Frontal cortex (tissue), 4 donors: ENCODE measurements around the gene EHBP1L1. TPM values are rescaled to one million over a fixed set of nuclear protein-coding genes. Genes with fewer than 3 reads are reported as not detected.
"Not testable (repeated sequence)": the region's sequence is repeated elsewhere in the genome, so short reads cannot be mapped to it uniquely, and the experiment has no call there.

Experiments
- DNase-seq, 2 donors: peaks; one replicate each; pipeline ENCODE4 v3.0.0; 2012; ENCODE audit warnings: low spot score in 2 of 2
- FAIRE-seq: peaks from 2 replicates; lab custom pipeline; 2012; peaks lifted over from hg19 to GRCh38; lab: Jason Lieb, UNC
- total RNA-seq: library from RNA; depleted of rRNA; stranded (reverse); fragments of >200 nt; gene quantifications from one replicate; pipeline ENCODE4 v1.2.3, GENCODE V29; 2014
- donor health status: control.
- donor health status: control.
- donor health status: control.

The EHBP1L1 gene
- total RNA-seq, 1 donor from 2014 or later: 8.6 TPM

- DNase-seq: peak; percentile 65 to 78
- FAIRE-seq: no peak
Measured at GRCh38 chr11:65558930-65559509, 16.8 kb upstream of the EHBP1L1 start.

- no peak for DNase-seq
- no peak for FAIRE-seq
Measured at GRCh38 chr11:65559535-65559934, 16.3 kb upstream of the EHBP1L1 start.

GRCh38 chr11:65559951-65560537 lies 15.8 kb upstream of the EHBP1L1 start:
- DNase-seq: no peak
- FAIRE-seq: no peak

- no peak for FAIRE-seq
- no peak for DNase-seq
Measured at GRCh38 chr11:65560555-65561418, 15.1 kb upstream of the EHBP1L1 start.

GRCh38 chr11:65562020-65562419 lies 13.8 kb upstream of the EHBP1L1 start:
- DNase-seq: no peak
- no peak for FAIRE-seq

- FAIRE-seq: no peak
Measured at GRCh38 chr11:65562788-65563187, 13.1 kb upstream of the EHBP1L1 start.

GRCh38 chr11:65563601-65564000 lies 12.3 kb upstream of the EHBP1L1 start:
- no peak for DNase-seq
- no peak for FAIRE-seq

More at GRCh38 chr11:65562788-65563187, 13.1 kb upstream of the EHBP1L1 start:
- no peak for DNase-seq

GRCh38 chr11:65564879-65565559 lies 10.8 kb upstream of the EHBP1L1 start:
- not testable (repeated sequence) for DNase-seq, FAIRE-seq

- DNase-seq (no peak), FAIRE-seq (no peak)
Measured at GRCh38 chr11:65565624-65566453, 10.0 kb upstream of the EHBP1L1 start.

GRCh38 chr11:65569164-65569972 lies 6.5 kb upstream of the EHBP1L1 start:
- DNase-seq: no peak

GRCh38 chr11:65569973-65570918 lies 5.6 kb upstream of the EHBP1L1 start, which contains the start of gene ZNRD2:
Gene ZNRD2 (plus strand): TSS chr11:65570477. CDS start chr11:65570492, 15 bp downstream.
- FAIRE-seq: no peak

More at GRCh38 chr11:65569164-65569972, 6.5 kb upstream of the EHBP1L1 start:
- FAIRE-seq: no peak

GRCh38 chr11:65571420-65571819 lies 4.4 kb upstream of the EHBP1L1 start:
- FAIRE-seq: no peak
- no peak for DNase-seq

More at GRCh38 chr11:65569973-65570918, 5.6 kb upstream of the EHBP1L1 start, which contains the start of gene ZNRD2:
- DNase-seq: peak; percentile 96 to 98

- FAIRE-seq: no peak
- no peak for DNase-seq
Measured at GRCh38 chr11:65571940-65572339, 3.9 kb upstream of the EHBP1L1 start.

- FAIRE-seq (no peak), DNase-seq (peak; percentile 84 to 92)
Measured at GRCh38 chr11:65572356-65573051, 3.3 kb upstream of the EHBP1L1 start, which contains the start of gene FAM89B. Gene FAM89B (plus strand): TSS chr11:65572538. CDS start chr11:65572670, 132 bp downstream.

GRCh38 chr11:65573391-65574079 lies 2.3 kb upstream of the EHBP1L1 start:
- FAIRE-seq: no peak

More at GRCh38 chr11:65573391-65574079, 2.3 kb upstream of the EHBP1L1 start:
- no peak for DNase-seq
